Measurements from ENCODE around the gene SPCS1.

- TF ChIP-seq POLR2A (IDR thresholded peaks at IDR 0.05) (no peak), CTCF (IDR thresholded peaks at IDR 0.05 in 8 of 11, conservative IDR thresholded peaks at IDR 0.05 in 3 of 11) (no peak)
Observed at GRCh38 chr3:52684184-52684583, 21.7 kb upstream of the SPCS1 start.

Measured in spleen (tissue), 7 donors.